ENCODE measurements around the gene LRRC3C.
"Not testable (repeated sequence)": the region's sequence is repeated elsewhere in the genome, so short reads cannot be mapped to it uniquely, and the experiment has no call there.

LRRC3C gene

DNA sequence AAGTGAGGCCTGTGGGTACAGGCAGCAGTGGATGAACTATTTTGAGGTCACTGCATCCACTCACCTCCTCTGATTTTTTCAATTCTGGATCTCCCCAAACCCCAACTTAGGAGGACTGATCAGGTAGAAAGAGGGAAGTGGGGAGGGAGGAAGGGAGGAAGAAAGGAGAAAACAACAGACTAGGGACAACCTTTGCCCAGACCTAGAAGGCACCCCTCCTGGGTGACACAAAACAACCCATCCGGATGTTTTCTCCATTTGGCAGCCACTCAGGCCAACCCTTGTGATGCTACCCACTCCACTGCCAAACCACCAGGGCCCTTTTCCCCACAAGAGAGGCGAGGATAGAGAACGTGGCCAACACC, 2.9 kb upstream of the LRRC3C start:
- no peak for DNase-seq

- DNase-seq = no peak
Observed at GRCh38 chr17:39925282-39926134, 2.0 kb upstream of the LRRC3C start.

GRCh38 chr17:39926135-39926587, 1.4 kb upstream of the LRRC3C start:
- no peak for DNase-seq

GRCh38 chr17:39926588-39927100, 888 bp upstream of the LRRC3C start:
- peak; percentile 30 for DNase-seq

- DNase-seq = no peak
Observed at GRCh38 chr17:39927929-39928857, 661 bp downstream of the LRRC3C start.

- no peak for DNase-seq
Observed at GRCh38 chr17:39928858-39929645, 1.5 kb downstream of the LRRC3C start.

DNA sequence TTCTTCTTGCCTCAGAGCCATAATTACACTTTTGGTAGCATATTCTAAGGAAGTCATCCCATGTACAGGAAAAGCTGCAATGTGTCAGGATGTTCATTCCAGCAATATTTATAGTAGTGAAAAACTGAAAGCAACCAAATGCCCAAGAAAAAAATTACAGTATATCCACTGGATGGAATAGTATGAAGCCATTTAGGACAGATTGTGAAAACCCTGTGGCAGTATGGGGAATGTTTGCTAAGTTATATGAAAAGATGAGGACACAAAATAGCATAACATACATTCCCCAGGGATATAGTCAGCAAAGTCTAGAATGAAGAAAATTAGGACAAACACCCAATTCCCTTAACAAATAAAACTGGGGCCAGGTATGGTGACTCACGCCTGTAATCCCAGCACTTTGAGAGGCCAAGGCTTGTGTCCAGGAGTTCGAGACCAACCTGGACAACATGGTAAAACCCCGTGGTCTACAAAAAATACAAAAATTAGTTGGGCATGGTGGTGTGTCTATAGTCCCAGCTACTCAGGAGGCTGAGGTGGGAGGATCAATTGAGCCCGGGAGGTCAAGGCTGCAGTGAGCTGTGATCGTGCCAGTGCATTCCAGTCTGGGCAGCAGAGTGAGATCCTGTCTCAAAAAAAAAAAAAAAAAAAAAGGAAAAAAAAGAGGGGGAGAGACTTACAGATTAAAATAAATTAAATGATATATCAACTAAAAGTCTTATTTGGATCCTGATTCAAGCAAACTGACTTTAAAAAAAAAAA, 2.3 kb downstream of the LRRC3C start:
- no peak for DNase-seq

DNA sequence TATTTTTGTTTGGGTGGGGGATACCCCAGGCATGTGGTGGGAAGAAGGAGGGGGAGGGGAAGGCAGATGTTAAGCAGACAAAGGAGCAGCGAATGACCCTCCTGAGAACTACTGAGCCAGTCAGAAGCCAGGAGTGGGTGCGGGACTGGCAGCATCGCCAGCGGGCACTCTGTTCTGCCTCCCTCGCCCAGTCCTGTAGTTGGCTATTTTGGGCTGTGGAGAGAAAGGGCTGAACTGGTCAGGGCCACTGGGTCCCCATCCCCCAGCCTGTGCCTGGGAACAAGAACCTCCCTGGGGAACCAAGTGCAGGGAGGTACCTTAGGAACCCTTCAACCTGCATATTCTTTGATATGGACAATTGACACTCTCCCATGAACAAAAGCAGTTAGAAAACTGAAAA, 6.4 kb downstream of the LRRC3C start:
- DNase-seq = no peak

- no peak for DNase-seq
Observed at GRCh38 chr17:39934324-39934723, 6.8 kb downstream of the LRRC3C start.

DNA sequence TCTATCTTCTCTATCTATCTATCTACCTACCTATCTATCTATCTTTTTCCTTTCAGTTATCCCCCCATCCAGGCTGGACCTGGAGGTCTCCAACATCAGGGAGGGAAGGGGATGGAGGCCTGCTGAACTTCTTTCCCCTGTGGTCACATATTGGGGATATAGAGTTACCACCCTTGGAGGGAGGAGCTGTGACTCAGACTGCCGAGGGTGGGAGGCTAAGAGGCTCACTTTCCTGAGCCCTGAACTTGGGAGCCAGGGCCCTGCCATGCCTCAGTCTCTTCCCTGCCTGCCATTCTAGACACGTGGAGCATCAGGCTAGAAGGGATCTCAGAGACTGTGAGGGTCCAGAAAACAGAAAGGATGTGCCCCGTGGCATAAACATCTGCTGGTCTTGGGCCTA, 8.4 kb downstream of the LRRC3C start:
- no peak for DNase-seq

DNA sequence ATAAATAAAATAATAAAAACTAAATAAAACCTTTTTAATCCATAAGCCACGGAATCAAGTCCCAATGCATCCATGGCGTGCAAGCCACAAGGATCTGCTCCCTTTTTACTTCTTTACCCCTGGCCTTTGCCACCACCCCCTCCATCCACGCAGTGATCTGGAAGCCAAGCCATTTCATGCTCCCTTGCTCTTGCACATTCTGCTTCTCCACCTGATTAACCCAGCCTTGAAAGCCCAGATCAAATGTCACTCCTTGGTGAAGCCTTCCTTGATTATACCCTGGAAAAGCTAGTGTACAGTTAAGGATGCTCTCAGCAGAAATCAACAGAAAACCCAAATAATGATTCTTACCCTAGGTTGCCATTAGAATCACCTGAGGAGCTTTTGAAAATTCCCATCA, 9.9 kb downstream of the LRRC3C start:
- no peak for DNase-seq

GRCh38 chr17:39938140-39938869, 10.8 kb downstream of the LRRC3C start:
- DNase-seq = no peak

DNA sequence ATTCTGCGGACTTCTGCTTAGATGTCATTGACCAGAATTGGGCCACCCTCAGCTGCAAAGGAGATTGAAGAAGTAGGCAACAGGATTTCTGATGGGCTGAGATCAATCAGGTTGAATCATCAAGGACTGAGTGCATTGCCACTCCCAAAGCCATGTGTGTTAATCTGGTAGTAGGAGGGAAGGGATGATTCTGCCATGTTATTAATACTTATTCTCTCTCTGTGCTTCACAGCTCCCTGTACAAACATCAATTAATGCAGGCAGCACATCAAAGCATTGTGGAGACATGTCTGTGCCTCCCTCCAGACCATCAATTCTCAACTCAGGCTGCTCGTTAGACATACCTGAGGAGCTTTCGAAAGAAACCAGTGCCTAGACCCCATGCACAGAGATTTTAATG, 11.6 kb downstream of the LRRC3C start:
- no peak for DNase-seq

GRCh38 chr17:39939588-39940419, 12.3 kb downstream of the LRRC3C start:
- DNase-seq = no peak

DNA sequence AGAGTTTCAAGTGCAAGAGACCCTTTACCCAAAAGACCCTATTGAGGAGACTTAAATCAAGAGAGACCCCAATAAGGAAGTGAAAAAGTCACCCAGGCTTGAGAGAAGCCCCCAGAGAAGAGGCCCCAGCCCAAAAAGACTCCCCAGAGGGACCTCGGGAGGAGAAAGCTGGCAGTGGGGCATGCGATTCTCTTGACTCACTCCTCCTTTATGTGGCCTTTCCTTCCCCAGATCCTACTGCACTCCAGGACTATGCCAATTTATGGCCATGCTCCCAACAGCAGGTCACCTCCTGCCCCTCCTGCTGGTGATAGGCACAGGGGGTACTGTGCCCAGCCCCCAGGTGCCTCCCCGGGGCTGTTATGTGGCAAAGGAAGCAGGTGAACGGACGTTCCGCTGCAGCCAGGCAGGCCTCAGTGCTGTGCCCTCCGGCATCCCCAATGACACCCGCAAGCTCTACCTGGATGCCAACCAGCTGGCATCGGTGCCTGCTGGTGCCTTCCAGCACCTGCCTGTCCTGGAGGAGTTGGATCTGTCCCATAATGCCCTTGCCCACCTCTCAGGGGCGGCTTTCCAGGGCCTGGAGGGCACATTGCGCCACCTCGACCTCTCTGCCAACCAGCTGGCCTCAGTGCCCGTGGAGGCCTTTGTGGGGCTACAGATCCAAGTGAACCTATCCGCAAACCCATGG, 16.3 kb downstream of the LRRC3C start:
- no peak for DNase-seq

DNA sequence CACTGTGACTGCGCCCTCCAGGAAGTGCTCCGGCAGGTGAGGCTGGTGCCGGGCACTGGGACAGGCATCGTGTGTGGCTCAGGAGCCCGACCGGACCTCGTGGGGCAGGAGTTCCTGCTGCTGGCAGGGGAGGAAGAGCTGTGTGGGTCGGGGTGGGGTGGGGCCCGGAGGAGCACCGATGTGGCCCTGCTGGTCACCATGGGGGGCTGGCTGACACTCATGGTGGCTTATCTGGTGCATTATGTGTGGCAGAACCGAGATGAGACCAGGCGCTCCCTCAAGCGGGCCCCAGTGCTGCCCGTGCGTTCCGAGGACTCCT, 16.8 kb downstream of the LRRC3C start:
- no peak for DNase-seq

GRCh38 chr17:39946551-39947330, 19.2 kb downstream of the LRRC3C start:
- no peak for DNase-seq

DNA sequence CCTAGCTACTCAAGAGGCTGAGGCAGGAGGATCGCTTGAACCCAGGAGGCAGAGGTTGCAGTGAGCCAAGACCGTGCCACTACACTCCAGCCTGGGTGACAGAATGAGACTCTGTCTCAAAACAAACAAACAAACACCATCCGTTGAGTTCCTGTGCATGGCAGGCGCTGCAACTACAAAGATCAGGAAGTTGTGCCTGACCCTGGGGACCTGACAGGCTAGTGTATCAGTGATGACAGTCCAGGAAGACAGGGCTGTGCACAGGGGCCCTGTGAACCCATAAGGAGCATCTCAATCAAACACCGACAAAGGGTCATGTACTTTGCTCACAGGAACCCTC, 20.9 kb downstream of the LRRC3C start:
- DNase-seq = not testable (repeated sequence)

DNA sequence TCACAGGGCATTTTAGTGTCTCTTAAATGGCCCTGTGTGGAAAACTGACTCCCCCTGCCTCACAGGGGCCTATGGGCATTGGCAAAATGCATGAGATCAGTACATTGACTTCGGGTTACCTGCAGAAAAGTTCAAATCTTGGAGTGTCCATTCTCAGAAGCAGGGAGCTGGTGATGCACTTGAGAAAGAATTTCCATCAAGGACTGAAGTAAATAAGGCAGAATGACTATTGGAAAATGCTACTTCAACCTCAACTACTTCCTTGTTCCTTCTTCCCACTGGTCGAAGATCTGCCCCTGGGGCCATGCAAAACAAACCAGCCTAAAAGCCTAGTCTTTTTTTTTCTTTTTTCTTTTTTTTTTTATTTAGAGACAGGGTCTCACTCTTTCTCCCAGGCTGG, 21.5 kb downstream of the LRRC3C start:
- DNase-seq = no peak

All from NCI-H345 (cell line).